HG03558 (cell line): Measurements from ENCODE around the gene KAT2B.
"Not testable (repeated sequence)": the region's sequence is repeated elsewhere in the genome, so short reads cannot be mapped to it uniquely, and the experiment has no call there.

Source experiments
- ATAC-seq: cut with Tn5 transposase; IDR thresholded peaks from one replicate; pipeline ENCODE4 v1.9.1; 2021; ENCODE audit warnings: moderate number of reproducible peaks; ENCODE audit not compliant: unreplicated experiment; ENCODE audit errors: extremely low read depth

KAT2B gene

GRCh38 chr3:20040548-20041196, 426 bp downstream of the KAT2B start:
- ATAC-seq: peak; percentile 19

- peak; percentile 30 for ATAC-seq
These were observed 1.0 kb downstream of the KAT2B start for GRCh38 chr3:20041197-20041780.

GRCh38 chr3:20042331-20042730, 2.1 kb downstream of the KAT2B start:
- ATAC-seq: no peak

GRCh38 chr3:20043396-20043795, 3.1 kb downstream of the KAT2B start:
- ATAC-seq: no peak

DNA sequence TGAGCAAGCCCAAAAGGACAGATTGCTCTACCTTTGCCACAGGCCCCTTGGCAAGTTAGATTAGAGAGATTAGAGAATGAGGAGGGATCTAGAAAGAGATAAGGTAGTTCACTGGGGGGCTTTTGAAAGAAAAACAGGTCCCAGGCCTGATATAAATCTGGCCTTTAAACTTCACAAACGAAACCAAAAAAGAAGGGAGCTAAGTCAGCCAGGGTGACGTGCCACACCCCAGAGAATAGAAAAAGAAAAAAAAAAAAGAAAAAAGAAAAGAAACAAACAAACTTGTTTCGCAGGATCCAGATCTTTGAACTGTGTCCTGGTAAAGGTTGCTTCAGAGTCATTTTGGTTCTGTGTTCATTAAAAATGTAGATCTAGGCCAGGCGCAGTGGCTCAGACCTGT, 3.6 kb downstream of the KAT2B start:
- no peak for ATAC-seq

DNA sequence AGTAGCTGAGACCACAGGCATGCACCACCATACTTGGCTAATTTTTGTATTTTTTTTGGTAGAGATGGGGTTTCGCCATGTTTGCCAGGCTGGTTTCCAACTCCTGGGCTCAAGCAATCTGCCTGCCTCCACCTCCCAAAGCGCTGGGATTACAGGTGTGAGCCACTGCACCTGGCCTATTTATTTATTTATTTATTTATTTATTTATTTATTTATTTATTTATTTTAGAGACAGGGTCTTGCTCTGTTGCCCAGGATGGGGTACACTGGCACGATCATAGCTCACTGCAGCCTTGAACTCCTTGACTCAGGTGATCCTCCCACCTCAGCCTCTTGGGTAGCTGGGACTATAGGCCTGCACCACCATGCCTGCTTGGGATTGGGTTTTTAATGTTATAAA, 4.9 kb downstream of the KAT2B start:
- not testable (repeated sequence) for ATAC-seq

GRCh38 chr3:20046556-20046955, 6.3 kb downstream of the KAT2B start:
- no peak for ATAC-seq

- no peak for ATAC-seq
These were observed 7.1 kb downstream of the KAT2B start for GRCh38 chr3:20047341-20047779.

DNA sequence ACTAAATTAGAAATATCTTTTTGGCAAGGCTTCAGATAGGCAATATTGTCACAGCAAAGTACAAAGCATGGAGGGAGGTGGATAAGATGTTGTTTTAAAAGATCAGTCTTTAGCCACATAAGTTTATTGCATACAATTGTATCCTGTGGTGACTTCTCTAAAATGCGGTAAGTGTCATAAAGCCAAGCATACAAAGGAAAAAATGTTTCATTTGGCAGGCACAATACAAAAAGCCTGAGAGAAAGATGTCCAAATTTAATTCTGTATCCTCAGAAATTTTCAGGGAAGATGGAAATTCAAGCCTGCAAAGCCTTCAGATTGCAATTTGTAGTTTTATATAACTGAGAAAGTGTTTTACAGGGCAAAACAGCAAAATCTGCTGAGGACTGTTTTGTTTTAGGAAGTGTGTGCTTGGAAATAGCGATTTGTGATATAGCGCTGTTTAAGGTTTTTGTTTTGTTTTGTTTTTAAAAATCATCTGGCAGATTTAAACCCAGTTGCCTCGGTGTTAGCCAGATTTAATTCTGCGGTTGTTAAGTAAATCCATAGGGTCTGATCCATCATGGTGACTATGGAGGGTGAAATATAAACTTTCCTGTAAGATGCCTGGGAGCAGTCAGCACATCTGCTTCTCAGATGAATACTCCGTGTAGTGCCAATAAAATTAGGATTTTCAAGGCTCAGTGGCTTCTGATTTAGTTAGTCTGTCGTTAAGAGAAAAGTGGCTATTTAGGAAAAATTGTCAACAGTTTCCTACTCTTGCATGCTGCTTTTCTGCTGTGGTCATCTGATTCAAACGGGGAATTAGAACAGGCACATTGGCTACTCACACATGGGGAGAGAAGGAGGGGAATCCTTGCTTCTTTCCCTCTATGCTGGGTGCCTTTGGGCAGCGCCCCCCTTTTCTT, 8.0 kb downstream of the KAT2B start:
- ATAC-seq: no peak

DNA sequence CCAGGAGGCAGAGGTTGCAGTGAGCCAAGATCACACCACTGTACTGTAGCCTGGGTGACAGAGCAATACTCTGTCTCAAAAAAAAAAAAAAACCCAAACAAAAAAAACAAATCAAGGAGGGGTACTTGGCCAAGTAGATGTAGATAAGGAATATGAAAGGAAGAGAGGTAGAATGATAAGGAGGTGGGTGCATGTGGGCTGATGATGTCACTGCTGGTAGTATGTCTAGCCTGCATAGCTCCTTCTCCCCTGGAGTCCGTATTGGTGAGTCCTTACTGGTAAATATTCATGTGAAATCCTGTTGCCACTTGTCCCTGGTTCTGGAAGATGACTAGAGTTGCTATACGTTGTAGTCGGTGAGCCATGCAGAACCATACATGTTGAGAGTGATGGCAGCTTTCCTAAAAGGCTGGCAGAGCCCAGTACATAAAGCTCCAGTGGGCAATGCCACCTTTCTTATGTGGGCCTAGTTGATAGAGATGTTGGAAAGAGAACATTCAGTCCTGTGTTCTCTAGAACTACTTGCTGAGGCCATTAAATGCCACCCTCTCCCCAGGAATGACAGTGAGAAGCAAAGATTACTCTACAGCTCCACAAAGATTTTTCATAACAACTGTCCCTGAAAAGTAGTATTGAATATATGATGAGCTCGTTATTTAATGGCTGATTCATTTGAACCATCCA, 11.0 kb downstream of the KAT2B start:
- ATAC-seq: no peak

DNA sequence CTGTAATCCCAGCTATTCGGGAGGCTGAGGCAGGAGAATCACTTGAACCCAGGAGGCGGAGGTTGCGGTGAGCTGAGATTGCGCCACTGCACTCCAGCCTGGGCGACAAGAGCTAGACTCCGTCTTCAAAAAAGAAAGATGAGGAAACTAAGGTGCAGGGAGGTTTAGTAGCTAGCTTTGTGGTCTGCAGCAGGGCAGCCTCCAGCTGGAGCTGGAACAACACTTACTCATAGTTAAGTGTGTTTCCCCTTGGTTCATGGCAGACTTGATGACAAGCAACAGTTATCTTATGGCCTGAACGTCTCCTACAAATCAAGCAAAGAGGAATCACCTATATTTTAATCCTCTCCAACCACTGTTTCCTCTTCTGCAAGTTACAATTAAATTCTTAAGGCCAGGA, 12.6 kb downstream of the KAT2B start:
- ATAC-seq: no peak

GRCh38 chr3:20054549-20054987, 14.3 kb downstream of the KAT2B start:
- peak; percentile 81 for ATAC-seq

- no peak for ATAC-seq
These were observed 15.0 kb downstream of the KAT2B start for GRCh38 chr3:20055020-20055775.

GRCh38 chr3:20055842-20056241, 15.6 kb downstream of the KAT2B start:
- no peak for ATAC-seq

DNA sequence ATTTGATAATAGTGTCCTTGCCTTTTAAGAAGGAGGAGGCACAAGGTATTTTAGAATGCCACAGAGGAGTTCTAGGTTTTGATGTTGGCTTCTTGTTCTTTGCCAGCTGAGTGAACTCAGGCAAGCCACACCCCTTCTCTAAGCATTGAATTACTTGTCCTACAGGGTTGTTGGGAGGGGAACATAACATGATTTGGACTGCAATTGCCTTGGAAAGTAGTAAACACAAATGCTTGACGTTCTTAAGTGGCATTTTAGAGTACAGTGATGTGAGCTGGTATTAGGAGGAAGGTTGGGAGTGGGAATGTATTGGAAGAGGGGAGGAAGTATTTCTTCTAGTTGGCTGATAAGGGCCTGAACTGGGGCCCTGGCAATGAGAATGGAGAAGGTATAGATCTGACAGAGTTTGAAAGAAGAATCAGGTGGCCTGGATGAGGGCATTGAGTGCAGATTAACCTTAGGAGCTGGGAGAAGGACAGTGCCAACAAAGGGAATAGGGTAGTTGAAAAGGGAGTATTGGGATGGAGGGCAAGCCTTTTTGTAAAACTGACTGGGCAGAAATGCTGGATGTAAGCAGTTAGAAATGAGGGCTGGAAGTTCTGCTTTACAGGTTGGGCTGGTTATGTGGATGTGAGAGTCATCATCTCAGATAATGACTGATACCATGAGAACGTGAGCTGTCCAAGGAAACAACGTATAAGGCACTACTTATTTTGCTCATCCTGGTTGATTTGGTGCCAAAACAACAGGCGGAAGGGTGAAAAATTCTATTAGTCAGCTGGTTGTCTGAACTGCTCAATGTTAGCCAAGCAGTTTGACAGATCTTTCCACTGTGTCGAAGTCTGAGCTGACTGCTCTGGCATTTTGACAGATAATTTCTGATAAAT, 16.7 kb downstream of the KAT2B start:
- peak; percentile 17 for ATAC-seq

- no peak for ATAC-seq
These were observed 17.4 kb downstream of the KAT2B start for GRCh38 chr3:20057612-20058180.

DNA sequence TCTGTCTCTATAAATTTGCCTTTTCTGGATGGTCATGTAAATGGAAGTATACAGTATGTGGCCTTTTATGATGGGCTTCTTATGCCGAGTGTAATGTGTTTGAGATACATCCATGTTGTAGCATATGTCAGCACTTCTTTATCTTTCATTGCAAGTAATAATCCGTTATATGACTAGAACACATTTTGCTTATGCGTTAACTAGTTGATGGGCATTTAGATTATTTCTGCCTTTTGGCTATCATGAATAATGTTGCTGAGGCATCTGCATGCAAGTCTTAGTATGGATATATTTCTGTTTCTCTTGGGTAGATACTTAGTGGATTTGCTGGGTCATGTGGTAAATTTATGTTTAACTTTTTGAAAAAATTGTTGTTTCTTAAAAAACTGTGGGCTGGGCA, 19.7 kb downstream of the KAT2B start:
- ATAC-seq: no peak

GRCh38 chr3:20060974-20061685, 20.9 kb downstream of the KAT2B start:
- peak; percentile 58 for ATAC-seq
